ENCODE measurements around the gene PNMA8C. TPM values are rescaled to one million over a fixed set of nuclear protein-coding genes. Genes with fewer than 3 reads are reported as not detected.

Gene PNMA8C
- total RNA-seq, 1 donor from 2014 or later, result 0.52 TPM

DNA sequence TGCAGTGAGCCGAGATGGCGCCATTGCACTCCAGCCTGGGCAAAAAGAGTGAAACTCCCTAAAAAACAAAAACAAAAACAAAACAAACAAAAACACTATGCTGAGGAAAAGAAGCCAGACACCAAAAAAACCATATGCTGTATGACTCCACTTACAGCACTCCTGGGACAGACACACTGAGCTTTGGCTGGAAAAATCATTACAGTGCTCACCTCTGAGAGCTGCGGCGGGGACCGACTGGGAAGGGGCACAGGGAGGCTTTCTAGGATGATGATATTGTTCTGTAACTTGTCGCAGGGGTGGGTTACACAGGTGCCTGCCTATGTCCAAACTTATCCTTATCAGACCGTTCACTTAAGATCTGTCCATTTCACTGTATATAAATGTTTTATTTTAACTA lies 34.8 kb upstream of the PNMA8C start:
- no peaks in the 10 kb centered on the region for H3K27me3 ChIP-seq (ENCODE audit: control insufficient read depth in 3 of 3, insufficient read depth in 3 of 3, low read length in 3 of 3)
- no peak overlapping the region for H3K4me3 ChIP-seq (ENCODE audit: low read length in 3 of 3)
- H3K9me3 ChIP-seq (ENCODE audit: control insufficient read depth in 3 of 3, low read length in 3 of 3), result no peaks in the 10 kb centered on the region
- H3K27ac ChIP-seq (ENCODE audit: low read depth, low read length), result no peak overlapping the region
- H3K36me3 ChIP-seq (ENCODE audit: control insufficient read depth in 3 of 3, insufficient read depth in 3 of 3, low read length in 3 of 3), result no peaks in the 10 kb centered on the region
- no peaks in the 10 kb centered on the region for H3K4me1 ChIP-seq (ENCODE audit: control insufficient read depth in 3 of 3, insufficient read depth in 3 of 3, low read length in 3 of 3)
- no peak overlapping the region for H3K9ac ChIP-seq (ENCODE audit: low read depth in 1 of 3, low read length in 3 of 3)

DNA sequence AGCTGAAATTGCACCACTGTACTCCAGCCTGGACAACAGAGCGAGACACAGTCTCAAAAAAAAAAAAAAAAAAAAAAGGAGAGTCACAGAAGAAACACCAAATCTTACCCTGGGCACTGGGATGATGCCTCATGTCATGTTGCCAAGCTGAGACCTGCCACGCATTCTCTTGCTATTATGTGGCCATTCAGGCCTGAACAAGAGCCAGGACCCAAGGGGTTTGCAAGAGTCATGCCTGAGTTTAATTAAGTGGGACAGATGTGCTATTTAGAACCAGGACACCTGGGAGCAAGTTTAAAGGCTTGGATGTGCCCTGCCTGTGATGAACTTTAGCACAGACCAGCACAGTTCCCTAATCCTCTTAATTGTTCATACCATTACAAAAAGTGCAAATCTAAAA lies 32.8 kb upstream of the PNMA8C start:
- H3K36me3 ChIP-seq (ENCODE audit: control insufficient read depth in 3 of 3, insufficient read depth in 3 of 3, low read length in 3 of 3), result no peaks in the 10 kb centered on the region
- H3K4me3 ChIP-seq (ENCODE audit: low read length in 3 of 3), result no peak overlapping the region
- H3K9me3 ChIP-seq (ENCODE audit: control insufficient read depth in 3 of 3, low read length in 3 of 3), result no peaks in the 10 kb centered on the region
- no peaks in the 10 kb centered on the region for H3K27me3 ChIP-seq (ENCODE audit: control insufficient read depth in 3 of 3, insufficient read depth in 3 of 3, low read length in 3 of 3)
- no peaks in the 10 kb centered on the region for H3K4me1 ChIP-seq (ENCODE audit: control insufficient read depth in 3 of 3, insufficient read depth in 3 of 3, low read length in 3 of 3)
- no peak overlapping the region for H3K27ac ChIP-seq (ENCODE audit: low read depth, low read length)
- H3K9ac ChIP-seq (ENCODE audit: low read depth in 1 of 3, low read length in 3 of 3), result no peak overlapping the region

DNA sequence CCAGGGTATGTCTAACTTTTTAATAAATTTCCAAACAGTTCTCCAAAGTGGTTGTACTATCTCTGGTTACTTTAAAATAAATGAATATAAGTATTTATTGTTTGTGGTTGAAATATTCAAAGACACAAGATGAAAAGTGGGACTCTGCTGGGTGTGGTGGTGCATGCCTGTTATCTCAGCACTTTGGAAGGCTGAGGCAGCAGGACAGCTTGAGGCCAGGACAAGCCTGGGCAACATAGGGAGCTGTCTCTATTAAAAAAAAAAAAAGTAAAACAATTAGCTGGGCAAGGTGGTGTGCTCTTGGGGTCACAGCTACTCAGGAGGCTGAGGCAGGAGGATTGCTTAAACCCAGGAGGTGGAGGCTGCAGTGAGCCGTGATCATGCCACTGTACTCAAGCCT lies 32.2 kb upstream of the PNMA8C start:
- H3K9me3 ChIP-seq (ENCODE audit: control insufficient read depth in 3 of 3, low read length in 3 of 3), result no peaks in the 10 kb centered on the region
- H3K27me3 ChIP-seq (ENCODE audit: control insufficient read depth in 3 of 3, insufficient read depth in 3 of 3, low read length in 3 of 3), result no peaks in the 10 kb centered on the region
- H3K9ac ChIP-seq (ENCODE audit: low read depth in 1 of 3, low read length in 3 of 3), result no peak overlapping the region
- H3K4me1 ChIP-seq (ENCODE audit: control insufficient read depth in 3 of 3, insufficient read depth in 3 of 3, low read length in 3 of 3), result no peaks in the 10 kb centered on the region
- H3K36me3 ChIP-seq (ENCODE audit: control insufficient read depth in 3 of 3, insufficient read depth in 3 of 3, low read length in 3 of 3), result no peaks in the 10 kb centered on the region
- no peak overlapping the region for H3K4me3 ChIP-seq (ENCODE audit: low read length in 3 of 3)
- no peak overlapping the region for H3K27ac ChIP-seq (ENCODE audit: low read depth, low read length)

DNA sequence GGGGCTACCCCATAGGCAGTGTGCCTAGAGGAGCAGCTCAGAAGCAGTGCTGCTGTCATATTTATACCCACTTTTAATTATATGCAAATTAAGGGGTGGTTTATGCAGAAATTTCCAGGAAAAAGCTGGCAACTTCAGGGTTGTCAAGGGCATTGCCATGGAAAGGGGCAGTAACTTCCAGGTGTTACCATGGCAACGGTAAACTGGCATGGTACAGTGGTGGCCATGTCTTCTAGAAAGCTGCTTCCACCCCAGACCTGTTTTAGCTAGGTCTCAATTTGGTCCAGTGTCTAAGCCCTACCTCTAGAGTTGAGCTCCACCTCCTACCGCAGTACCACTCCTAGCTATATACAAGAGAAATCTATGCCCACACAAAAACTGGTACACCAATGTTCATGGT lies 31.3 kb upstream of the PNMA8C start:
- no peak overlapping the region for H3K4me3 ChIP-seq (ENCODE audit: low read length in 3 of 3)
- H3K9ac ChIP-seq (ENCODE audit: low read depth in 1 of 3, low read length in 3 of 3), result no peak overlapping the region
- H3K27me3 ChIP-seq (ENCODE audit: control insufficient read depth in 3 of 3, insufficient read depth in 3 of 3, low read length in 3 of 3), result no peaks in the 10 kb centered on the region
- H3K36me3 ChIP-seq (ENCODE audit: control insufficient read depth in 3 of 3, insufficient read depth in 3 of 3, low read length in 3 of 3), result no peaks in the 10 kb centered on the region
- H3K4me1 ChIP-seq (ENCODE audit: control insufficient read depth in 3 of 3, insufficient read depth in 3 of 3, low read length in 3 of 3), result no peaks in the 10 kb centered on the region
- H3K9me3 ChIP-seq (ENCODE audit: control insufficient read depth in 3 of 3, low read length in 3 of 3), result no peaks in the 10 kb centered on the region
- no peak overlapping the region for H3K27ac ChIP-seq (ENCODE audit: low read depth, low read length)

DNA sequence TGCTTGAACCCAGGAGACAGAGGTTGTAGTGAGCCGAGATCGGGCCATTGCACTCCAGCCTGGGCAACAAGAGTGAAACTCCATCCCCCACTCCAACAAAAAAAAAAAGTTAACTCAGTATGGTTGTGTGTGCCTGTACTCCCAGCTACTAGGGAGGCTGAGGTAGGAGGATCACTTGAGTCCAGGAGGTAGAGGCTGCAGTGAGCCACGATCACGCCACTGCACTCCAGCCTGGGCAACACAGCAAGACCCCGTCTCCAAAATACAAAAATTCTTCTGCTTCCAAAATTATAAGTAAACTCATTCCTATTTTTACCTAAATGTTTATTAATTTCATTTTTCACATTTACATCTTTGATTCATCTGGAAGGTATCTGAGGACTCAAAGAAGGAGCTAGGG lies 28.2 kb upstream of the PNMA8C start:
- no peaks in the 10 kb centered on the region for H3K4me1 ChIP-seq (ENCODE audit: control insufficient read depth in 3 of 3, insufficient read depth in 3 of 3, low read length in 3 of 3)
- no peak overlapping the region for H3K27ac ChIP-seq (ENCODE audit: low read depth, low read length)
- H3K4me3 ChIP-seq (ENCODE audit: low read length in 3 of 3), result no peak overlapping the region
- no peaks in the 10 kb centered on the region for H3K36me3 ChIP-seq (ENCODE audit: control insufficient read depth in 3 of 3, insufficient read depth in 3 of 3, low read length in 3 of 3)
- no peaks in the 10 kb centered on the region for H3K27me3 ChIP-seq (ENCODE audit: control insufficient read depth in 3 of 3, insufficient read depth in 3 of 3, low read length in 3 of 3)
- no peak overlapping the region for H3K9ac ChIP-seq (ENCODE audit: low read depth in 1 of 3, low read length in 3 of 3)
- no peaks in the 10 kb centered on the region for H3K9me3 ChIP-seq (ENCODE audit: control insufficient read depth in 3 of 3, low read length in 3 of 3)

DNA sequence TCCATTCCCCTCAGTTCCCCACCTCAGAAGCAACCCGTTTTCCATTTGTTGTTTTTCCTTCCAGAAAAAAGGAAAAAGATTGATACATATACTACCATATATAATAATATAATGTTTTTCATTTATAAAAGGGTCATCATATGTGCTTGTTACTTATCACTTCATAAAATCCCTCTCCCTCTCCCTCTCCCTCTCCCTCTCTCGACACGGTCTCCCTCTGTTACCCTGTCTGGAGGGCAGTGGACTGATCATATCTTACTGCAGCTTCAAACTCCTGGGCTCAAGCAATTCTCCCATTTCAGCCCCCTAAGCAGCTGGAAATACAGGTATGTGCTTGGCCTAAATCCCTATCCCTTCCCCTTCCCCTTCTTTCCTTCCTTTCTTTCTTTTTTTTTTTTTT lies 25.5 kb upstream of the PNMA8C start:
- H3K27me3 ChIP-seq (ENCODE audit: control insufficient read depth in 3 of 3, insufficient read depth in 3 of 3, low read length in 3 of 3), result no peaks in the 10 kb centered on the region
- H3K4me1 ChIP-seq (ENCODE audit: control insufficient read depth in 3 of 3, insufficient read depth in 3 of 3, low read length in 3 of 3), result peaks cover 0 to 4% (median 0%) of the 10 kb centered on the region in 3 donors
- no peaks in the 10 kb centered on the region for H3K9me3 ChIP-seq (ENCODE audit: control insufficient read depth in 3 of 3, low read length in 3 of 3)

DNA sequence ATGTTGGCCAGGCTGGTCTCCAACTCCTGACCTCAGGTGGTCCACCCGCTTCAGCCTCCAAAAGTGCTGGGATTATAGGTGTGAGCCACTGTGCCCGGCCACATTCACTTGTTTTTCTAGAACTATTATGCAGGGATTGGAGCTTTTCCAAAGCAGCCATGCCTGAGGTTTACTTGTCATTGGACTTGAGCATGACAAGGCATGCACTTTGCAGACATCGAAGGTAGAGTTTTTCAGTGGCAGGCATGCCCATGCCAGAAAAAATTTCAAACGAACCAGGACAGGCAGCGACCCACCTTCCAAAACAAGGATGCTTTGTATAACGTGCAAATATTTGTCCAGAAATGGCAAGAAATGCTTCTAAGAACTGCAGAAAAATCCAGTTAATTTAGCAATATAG lies 24.9 kb upstream of the PNMA8C start:
- Histone ChIP-seq H3K36me3 (ENCODE audit: control insufficient read depth in 3 of 3, insufficient read depth in 3 of 3, low read length in 3 of 3) (no peaks in the 10 kb centered on the region), H3K27me3 (ENCODE audit: control insufficient read depth in 3 of 3, insufficient read depth in 3 of 3, low read length in 3 of 3) (no peaks in the 10 kb centered on the region), H3K9ac (ENCODE audit: low read depth in 1 of 3, low read length in 3 of 3) (no peak overlapping the region), H3K27ac (ENCODE audit: low read depth, low read length) (no peak overlapping the region), H3K4me1 (ENCODE audit: control insufficient read depth in 3 of 3, insufficient read depth in 3 of 3, low read length in 3 of 3) (peaks cover 0 to 4% (median 0%) of the 10 kb centered on the region in 3 donors), H3K4me3 (ENCODE audit: low read length in 3 of 3) (no peak overlapping the region), H3K9me3 (ENCODE audit: control insufficient read depth in 3 of 3, low read length in 3 of 3) (no peaks in the 10 kb centered on the region)

More for the DNA sequence above, 25.5 kb upstream of the PNMA8C start:
- Histone ChIP-seq H3K4me3 (ENCODE audit: low read length in 3 of 3) (no peak overlapping the region), H3K9ac (ENCODE audit: low read depth in 1 of 3, low read length in 3 of 3) (no peak overlapping the region), H3K27ac (ENCODE audit: low read depth, low read length) (no peak overlapping the region), H3K36me3 (ENCODE audit: control insufficient read depth in 3 of 3, insufficient read depth in 3 of 3, low read length in 3 of 3) (no peaks in the 10 kb centered on the region)

DNA sequence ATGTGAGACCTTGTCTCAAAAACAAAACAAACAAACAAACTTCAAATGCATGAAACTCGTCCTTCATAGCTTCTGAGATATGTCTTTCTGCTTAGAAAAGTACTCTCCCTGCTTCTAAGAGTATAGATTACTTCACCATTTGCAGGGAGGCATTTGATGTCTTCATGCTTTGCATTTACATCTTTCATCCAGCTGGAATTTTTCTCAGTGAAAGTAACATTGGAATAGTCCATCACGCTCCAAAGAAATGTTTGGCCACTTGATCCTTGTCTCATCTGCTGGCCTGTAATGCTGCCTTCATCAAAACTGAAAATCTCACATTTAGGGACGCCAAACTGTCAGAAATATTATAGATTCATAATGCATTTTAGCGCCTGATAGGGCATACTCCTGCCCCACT lies 23.4 kb upstream of the PNMA8C start:
- Histone ChIP-seq H3K9ac (ENCODE audit: low read depth in 1 of 3, low read length in 3 of 3) (no peak overlapping the region), H3K4me1 (ENCODE audit: control insufficient read depth in 3 of 3, insufficient read depth in 3 of 3, low read length in 3 of 3) (peaks cover 0 to 4% (median 0%) of the 10 kb centered on the region in 3 donors), H3K9me3 (ENCODE audit: control insufficient read depth in 3 of 3, low read length in 3 of 3) (no peaks in the 10 kb centered on the region), H3K27me3 (ENCODE audit: control insufficient read depth in 3 of 3, insufficient read depth in 3 of 3, low read length in 3 of 3) (no peaks in the 10 kb centered on the region), H3K27ac (ENCODE audit: low read depth, low read length) (peak overlapping the region; percentile 54), H3K36me3 (ENCODE audit: control insufficient read depth in 3 of 3, insufficient read depth in 3 of 3, low read length in 3 of 3) (no peaks in the 10 kb centered on the region), H3K4me3 (ENCODE audit: low read length in 3 of 3) (no peak overlapping the region)

DNA sequence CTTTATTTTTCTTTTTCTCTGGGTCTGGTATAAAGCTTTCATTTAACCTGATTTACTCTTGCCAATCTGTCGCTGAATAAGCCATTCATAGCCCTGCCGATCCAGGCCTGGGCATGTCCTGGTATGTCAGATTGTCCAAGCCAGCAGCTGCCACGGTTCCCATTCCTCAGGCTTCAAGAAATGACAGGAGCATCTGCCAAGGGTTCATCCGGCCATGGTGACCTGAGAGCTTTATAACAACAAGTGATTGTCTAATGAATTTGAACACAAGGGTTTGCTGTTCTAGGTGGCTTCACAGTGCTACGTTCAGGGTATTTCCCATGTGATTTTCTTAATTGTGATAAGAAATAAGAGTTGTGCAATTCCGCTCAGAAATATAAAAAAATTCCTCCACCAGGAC lies 22.6 kb upstream of the PNMA8C start:
- Histone ChIP-seq H3K36me3 (ENCODE audit: control insufficient read depth in 3 of 3, insufficient read depth in 3 of 3, low read length in 3 of 3) (no peaks in the 10 kb centered on the region), H3K27me3 (ENCODE audit: control insufficient read depth in 3 of 3, insufficient read depth in 3 of 3, low read length in 3 of 3) (no peaks in the 10 kb centered on the region), H3K27ac (ENCODE audit: low read depth, low read length) (peak overlapping the region; percentile 54), H3K9ac (ENCODE audit: low read depth in 1 of 3, low read length in 3 of 3) (peak overlapping the region in 1 of 3 donors; percentile 47), H3K9me3 (ENCODE audit: control insufficient read depth in 3 of 3, low read length in 3 of 3) (no peaks in the 10 kb centered on the region), H3K4me1 (ENCODE audit: control insufficient read depth in 3 of 3, insufficient read depth in 3 of 3, low read length in 3 of 3) (peaks cover 0 to 4% (median 0%) of the 10 kb centered on the region in 3 donors), H3K4me3 (ENCODE audit: low read length in 3 of 3) (no peak overlapping the region)

DNA sequence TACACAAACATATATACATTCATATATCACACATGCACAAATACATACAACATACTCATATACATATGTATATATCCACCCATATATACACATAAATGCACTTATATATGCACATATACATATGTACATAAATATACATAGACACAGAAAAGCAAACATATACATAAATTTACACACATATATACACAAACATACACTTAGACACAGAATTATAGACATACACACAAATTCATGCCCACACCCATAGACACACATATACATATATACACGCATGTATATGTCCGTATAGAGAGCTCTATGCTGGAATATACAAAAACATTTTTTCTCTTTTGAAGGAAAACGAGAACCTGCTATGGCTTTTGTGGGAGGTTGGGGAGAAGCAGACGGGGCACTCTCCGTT lies 22.0 kb upstream of the PNMA8C start:
- Histone ChIP-seq H3K36me3 (ENCODE audit: control insufficient read depth in 3 of 3, insufficient read depth in 3 of 3, low read length in 3 of 3) (no peaks in the 10 kb centered on the region), H3K4me1 (ENCODE audit: control insufficient read depth in 3 of 3, insufficient read depth in 3 of 3, low read length in 3 of 3) (peaks cover 0 to 4% (median 0%) of the 10 kb centered on the region in 3 donors), H3K9ac (ENCODE audit: low read depth in 1 of 3, low read length in 3 of 3) (no peak overlapping the region), H3K27ac (ENCODE audit: low read depth, low read length) (peak overlapping the region; percentile 54), H3K27me3 (ENCODE audit: control insufficient read depth in 3 of 3, insufficient read depth in 3 of 3, low read length in 3 of 3) (no peaks in the 10 kb centered on the region), H3K9me3 (ENCODE audit: control insufficient read depth in 3 of 3, low read length in 3 of 3) (no peaks in the 10 kb centered on the region), H3K4me3 (ENCODE audit: low read length in 3 of 3) (no peak overlapping the region)

DNA sequence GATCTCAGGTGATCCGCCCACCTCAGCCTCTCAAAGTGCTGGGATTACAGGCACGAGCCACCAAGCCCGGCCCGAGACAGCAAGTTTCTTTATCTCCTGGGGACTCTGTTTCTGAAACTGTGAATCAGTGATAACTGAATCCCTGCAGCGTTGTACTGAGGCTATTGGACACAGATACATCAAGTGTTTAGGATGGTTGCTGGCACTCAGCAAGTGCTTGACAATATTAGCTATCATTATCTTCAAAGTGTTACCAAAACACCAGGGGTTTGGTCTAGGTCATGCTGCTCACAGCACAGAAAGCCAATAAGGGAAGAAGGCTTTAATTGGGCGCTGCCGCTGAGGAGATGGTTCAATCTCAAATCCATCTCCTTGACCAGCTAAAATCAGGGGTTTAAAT lies 20.5 kb upstream of the PNMA8C start:
- Histone ChIP-seq H3K27me3 (ENCODE audit: control insufficient read depth in 3 of 3, insufficient read depth in 3 of 3, low read length in 3 of 3) (no peaks in the 10 kb centered on the region), H3K9me3 (ENCODE audit: control insufficient read depth in 3 of 3, low read length in 3 of 3) (no peaks in the 10 kb centered on the region), H3K27ac (ENCODE audit: low read depth, low read length) (no peak overlapping the region), H3K9ac (ENCODE audit: low read depth in 1 of 3, low read length in 3 of 3) (no peak overlapping the region), H3K4me3 (ENCODE audit: low read length in 3 of 3) (no peak overlapping the region), H3K4me1 (ENCODE audit: control insufficient read depth in 3 of 3, insufficient read depth in 3 of 3, low read length in 3 of 3) (peaks cover 0 to 4% (median 0%) of the 10 kb centered on the region in 3 donors), H3K36me3 (ENCODE audit: control insufficient read depth in 3 of 3, insufficient read depth in 3 of 3, low read length in 3 of 3) (no peaks in the 10 kb centered on the region)

All from skeletal muscle tissue (tissue), 4 donors.